COLO668 (cell line): ENCODE measurements around the gene LSM4.

ENCODE experiments used
- DNase-seq: peaks from one replicate; lab custom pipeline; 2025; ENCODE audit not compliant: unreplicated experiment; lab: John Stamatoyannopoulos, UW

LSM4 gene

DNA sequence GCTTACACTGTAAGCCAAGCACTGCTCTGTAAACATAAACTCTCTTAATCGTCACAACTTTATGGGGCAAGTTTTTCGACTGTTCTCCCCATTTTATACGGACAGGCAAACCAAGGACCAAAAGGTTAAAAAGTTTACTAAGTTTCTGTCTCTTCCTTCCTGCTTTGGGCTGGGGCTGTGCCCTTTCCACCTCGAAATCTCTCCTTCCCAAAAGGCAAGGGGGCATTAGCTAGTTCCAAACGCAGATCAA lies 43.7 kb downstream of the LSM4 start:
- DNase-seq, result no peak

DNA sequence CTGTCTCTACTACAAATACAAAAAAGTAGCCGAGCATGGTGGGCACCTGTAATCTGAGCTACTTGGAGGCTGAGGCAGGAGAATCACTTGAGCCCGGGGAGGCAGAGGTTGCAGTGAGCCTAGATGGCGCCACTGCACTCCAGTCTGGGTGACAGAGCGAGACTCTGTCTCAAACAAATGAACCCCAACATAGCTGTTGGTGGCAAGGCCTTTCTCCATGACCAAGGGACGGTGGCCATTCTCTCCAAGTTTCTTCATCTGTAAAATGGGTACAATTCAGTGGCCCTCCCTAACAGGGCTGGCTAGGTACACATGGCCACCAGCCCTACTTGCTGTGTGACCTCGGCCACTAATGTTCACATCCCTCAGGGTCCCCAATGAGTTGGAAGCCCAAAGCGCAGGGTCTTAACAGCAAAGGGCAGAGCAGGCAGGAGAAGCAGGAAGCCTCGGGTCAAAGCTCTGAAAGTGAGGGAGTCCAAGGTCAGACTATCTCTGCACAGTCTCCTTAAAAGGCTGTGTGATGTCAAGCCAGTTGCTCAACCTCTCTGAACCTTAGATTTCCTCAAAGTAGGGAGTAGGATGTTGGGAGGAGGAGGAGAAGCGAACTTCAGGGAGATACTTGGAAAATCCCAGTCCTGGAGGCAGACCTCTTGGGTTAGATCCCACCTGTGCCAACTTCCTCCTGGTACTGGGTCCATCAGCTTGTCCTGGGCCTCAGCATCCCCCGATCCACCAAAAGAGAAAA lies 44.2 kb downstream of the LSM4 start:
- DNase-seq, result no peak

DNA sequence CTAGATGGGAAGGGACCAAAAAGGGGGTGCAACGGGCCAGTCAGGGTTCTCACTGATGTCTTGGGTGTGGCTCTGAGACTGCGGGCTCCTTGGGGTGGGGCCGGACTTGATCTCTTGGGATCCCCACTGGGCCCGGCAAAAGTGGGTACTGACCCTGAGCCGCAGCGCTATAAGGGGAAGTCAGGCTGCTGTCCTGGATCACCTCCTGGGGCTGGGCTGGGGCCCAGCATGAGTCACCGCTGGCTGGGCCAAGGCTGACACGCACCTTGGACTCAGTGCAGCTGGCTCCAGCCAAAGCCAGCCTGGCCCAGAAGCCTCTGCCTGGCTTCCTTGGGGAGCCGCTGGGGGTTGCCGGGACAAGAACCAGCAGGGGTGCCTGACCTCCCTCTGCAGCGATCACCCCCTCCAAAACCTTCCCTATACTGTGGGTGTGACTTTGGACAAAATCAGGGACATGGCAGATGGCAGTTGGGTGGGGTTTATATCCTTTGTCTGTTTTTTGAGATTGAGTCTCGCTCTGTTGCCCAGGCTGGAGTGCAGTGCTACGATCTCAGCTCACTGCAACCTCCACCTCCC lies 48.0 kb downstream of the LSM4 start:
- peak; percentile 84 for DNase-seq

GRCh38 chr19:18274219-18274780 lies 48.6 kb downstream of the LSM4 start, which contains the start of gene IQCN:
IQCN (minus strand) TSS chr19:18274452; CDS start chr19:18269478, 4,974 bp downstream.
- DNase-seq, result peak; percentile 13

- DNase-seq, result no peak
Measured at GRCh38 chr19:18273561-18274218, 49.2 kb downstream of the LSM4 start.

DNA sequence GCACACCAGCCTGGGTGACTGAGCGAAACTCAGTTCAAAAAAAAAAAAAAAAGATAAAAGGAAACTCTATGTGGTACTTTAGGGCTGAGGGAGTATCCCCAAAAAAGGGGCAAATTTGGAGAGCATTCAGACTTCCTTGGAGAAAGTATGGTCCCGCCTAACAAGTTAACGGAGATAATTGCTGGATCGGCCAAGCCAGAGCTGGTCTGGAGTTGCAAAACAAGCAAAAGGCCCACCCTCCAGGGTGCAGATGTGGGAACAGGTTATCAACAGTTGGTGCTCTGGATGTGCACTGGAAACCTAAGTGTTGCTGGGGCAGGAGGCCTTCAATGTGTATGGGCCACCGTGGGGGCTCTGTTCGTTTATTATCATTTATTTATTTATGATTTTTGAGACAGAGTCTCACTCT lies 51.4 kb downstream of the LSM4 start:
- no peak for DNase-seq

GRCh38 chr19:18270326-18270725 lies 52.5 kb downstream of the LSM4 start:
- DNase-seq, result no peak

GRCh38 chr19:18269070-18269723 lies 53.7 kb downstream of the LSM4 start:
- DNase-seq, result no peak

- no peak for DNase-seq
Measured at GRCh38 chr19:18266771-18267686, 55.8 kb downstream of the LSM4 start.

DNA sequence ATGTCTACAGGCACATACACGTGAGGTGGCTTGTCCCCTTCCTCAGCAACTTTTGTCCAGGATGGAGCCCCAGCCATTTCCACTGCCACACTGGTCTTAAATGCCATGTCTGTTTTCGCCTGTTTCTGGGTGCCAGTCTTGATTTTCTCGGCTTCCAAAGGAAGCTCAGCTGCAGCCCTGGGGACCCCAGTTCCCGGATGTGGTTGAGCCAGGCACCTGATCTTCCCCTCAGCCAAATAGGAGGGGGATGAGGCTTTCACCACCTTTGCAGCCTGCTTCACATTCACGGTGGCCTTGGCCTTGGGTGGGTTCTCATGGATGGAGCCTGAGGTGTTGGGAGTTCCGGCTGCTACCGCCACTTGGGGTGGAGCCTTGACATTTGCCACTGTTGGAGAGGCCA lies 57.3 kb downstream of the LSM4 start:
- DNase-seq, result no peak

DNA sequence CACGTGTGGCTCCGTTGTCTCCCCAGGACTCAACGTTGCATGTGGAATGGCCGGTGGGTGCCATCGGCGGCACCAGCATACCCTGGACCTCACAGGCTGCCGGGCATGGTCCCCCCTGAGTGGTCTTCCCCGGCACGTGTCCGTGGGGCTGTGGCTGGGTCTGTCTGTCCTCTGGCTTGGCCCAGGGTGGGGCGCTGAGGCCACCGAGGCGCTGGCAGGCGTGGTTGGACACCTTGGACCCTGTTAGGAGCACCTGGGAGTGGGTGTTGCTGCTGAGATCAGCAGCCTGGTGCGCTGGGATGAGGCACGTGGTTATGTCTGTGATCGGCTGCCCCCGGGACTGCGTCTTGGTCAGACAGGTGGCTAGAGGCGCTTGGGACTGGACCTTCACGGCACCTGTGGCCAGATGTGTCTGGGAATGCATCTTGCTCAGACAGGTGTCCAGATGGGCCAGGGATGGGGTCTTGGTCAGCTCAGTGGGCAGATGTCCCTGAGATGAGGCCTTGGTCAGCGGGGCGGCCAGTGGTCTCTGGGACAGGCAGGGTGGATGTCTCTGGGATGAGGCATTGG lies 57.8 kb downstream of the LSM4 start:
- no peak for DNase-seq

DNA sequence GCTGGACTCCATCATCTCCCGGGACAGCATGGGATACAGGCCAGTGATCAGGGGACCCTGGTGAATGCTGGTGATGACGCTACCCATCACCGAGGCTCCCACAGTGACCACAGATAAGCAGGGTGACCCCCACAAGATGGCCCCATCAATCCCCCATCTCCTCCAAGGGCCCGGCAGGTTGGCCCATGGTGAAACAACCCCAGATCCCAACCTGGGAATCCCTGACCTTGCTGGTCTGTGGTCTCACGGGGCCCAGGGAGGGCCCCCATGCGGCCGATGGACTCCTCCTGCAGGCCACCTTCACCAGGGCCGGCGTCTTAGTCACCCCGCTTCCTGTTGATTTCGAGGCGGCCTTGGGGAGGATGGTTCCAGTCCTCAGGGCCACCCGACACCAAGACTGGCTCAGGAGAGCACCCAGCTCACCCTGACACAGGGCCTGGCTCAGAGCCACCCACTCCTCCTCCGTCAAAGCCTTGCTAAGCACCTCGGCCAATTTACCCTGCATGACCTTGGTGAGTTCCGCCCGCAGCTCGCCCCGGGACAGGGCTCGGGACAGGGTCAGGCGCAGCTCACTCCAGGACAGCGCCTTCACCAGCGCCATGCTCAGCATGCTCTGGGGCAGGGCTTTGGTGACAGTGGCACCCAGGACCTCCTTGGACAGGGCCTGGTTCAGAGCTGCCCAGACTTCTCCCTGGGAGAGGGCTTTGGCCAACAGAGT lies 58.6 kb downstream of the LSM4 start:
- DNase-seq, result no peak

DNA sequence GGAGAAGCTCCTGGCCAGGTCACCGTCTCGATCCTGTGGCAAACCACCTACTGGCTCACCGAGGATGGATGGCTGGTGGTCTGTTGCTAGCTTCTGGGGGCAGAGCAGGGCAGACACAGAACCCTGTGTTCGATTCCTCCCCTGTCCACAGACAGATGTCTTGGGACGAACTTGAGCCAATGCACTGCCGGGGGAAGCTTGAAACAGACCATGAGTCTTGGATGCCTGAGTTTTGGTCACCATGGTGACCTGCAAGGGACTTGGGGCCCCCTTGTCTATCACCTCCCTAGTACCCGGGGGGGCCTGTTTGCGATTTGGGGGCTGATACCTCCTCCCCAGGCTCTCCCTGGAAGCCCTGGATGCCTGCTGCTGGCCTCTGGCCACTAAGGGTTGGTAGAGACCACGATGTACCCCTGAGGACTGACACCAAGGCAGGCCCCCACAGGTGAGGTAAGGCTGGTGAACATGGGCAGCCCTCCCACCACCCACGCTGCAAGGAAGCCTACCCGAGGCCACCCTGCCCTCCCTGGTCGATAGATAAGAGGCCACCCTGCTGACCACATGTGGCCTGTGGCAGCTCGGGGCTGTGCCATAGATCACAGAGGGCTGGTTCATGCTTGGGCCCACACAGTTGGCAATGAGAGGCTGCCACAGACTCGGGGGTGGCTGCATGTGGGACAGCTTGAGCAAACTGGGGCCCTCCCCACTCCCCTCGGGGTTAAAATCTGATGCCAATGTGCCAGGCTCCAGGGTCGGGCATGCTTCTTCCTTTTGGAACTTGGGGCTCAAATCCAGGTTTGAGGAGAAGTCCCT lies 59.3 kb downstream of the LSM4 start:
- DNase-seq, result no peak

GRCh38 chr19:18262917-18263316 lies 60.0 kb downstream of the LSM4 start:
- no peak for DNase-seq

DNA sequence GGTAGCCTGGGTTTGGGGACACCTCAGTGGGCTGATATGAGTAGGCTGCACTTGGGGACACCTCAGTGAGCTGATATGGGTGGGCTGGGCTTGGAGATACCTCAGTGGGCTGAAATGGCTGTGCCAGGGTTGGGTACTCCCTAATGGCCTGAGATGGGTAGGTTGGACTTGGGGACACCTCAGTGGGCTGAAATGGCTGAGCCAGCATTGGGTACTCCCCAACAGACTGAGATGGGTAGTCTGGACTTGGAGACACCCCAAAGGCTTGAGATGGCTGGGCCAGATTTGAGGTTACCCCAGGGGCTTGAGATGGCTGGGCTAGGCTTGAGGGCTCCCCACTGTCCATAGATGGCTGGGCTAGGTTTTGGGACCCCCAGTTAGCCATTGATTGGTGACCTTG lies 60.7 kb downstream of the LSM4 start:
- no peak for DNase-seq

- DNase-seq, result no peak
Measured at GRCh38 chr19:18261474-18261873, 61.4 kb downstream of the LSM4 start.

- no peak for DNase-seq
Measured at GRCh38 chr19:18259893-18260292, 63.0 kb downstream of the LSM4 start.

GRCh38 chr19:18257503-18258470 lies 65.1 kb downstream of the LSM4 start:
- DNase-seq, result no peak
